Naive thymus-derived CD4-positive, alpha-beta T cell (primary cell): ENCODE data around the gene COG1. TPM values are rescaled to one million over a fixed set of nuclear protein-coding genes. Genes with fewer than 3 reads are reported as not detected.

ENCODE experiments used
- ATAC-seq: fragments of 150-1000 bp; cut with Tn5 transposase; 2 replicates; pipeline ENCODE4 v1.10.0; 2021; ENCODE audit warnings: mild to moderate bottlenecking, moderate library complexity
- CTCF ChIA-PET: fragments of 350-600 bp; sonication (Branson Sonifier 250); formaldehyde crosslinking; loops from one replicate; lab custom pipeline; 2021; ENCODE audit warnings: antibody characterized with exemption; lab: Charles Lee
- POLR2A ChIA-PET: fragments of 350-600 bp; sonication (Branson Sonifier 250); formaldehyde crosslinking; loops from one replicate; lab custom pipeline; 2021; ENCODE audit warnings: antibody characterized with exemption, inconsistent platforms; lab: Charles Lee
- DNase-seq, 9 donors: peaks; one replicate each; pipeline versions ENCODE4 v3.0.0 to v3.0.0-alpha.2; 2020 to 2022; ENCODE audit warnings: mixed read lengths in 1 of 9
- H3K27ac ChIP-seq: one replicate; pipeline ENCODE4 v1.7.0; 2013; ENCODE audit warnings: mild to moderate bottlenecking, low read depth, low read length, moderate library complexity
- H3K27me3 ChIP-seq, 2 donors: one replicate each; pipeline ENCODE4 v1.7.0; 2013; ENCODE audit warnings: low read length in 2 of 2, mild to moderate bottlenecking in 2 of 2, moderate library complexity in 2 of 2; ENCODE audit not compliant: control insufficient read depth in 2 of 2, insufficient read depth in 2 of 2
- H3K36me3 ChIP-seq, 3 experiments: 1 replicate in 2 of 3; 2 replicates in 1 of 3; pipeline ENCODE4 v1.7.0; 2013; ENCODE audit warnings: low read length in 3 of 3, mild to moderate bottlenecking in 3 of 3, moderate library complexity in 1 of 3; ENCODE audit not compliant: insufficient read depth in 3 of 3, control insufficient read depth in 2 of 3
- H3K4me1 ChIP-seq, 2 donors: one replicate each; pipeline ENCODE4 v1.7.0; 2013; ENCODE audit warnings: low read length in 2 of 2, mild to moderate bottlenecking in 2 of 2, moderate library complexity in 1 of 2; ENCODE audit not compliant: control insufficient read depth in 2 of 2, insufficient read depth in 2 of 2
- H3K4me3 ChIP-seq: 2 replicates; pipeline ENCODE4 v1.7.0; 2013; ENCODE audit warnings: mild to moderate bottlenecking, low read length
- H3K9me3 ChIP-seq, 3 experiments: 1 replicate in 2 of 3; 2 replicates in 1 of 3; pipeline ENCODE4 v1.7.0; 2013; ENCODE audit warnings: low read length in 3 of 3; ENCODE audit not compliant: control insufficient read depth in 2 of 3
- H3K27ac Mint-ChIP-seq, 9 donors: one replicate each; pipeline ENCODE4 v1.8.0; 2020 to 2022; ENCODE audit warnings: mixed read lengths in 9 of 9, mild to moderate bottlenecking in 8 of 9, moderate library complexity in 5 of 9, inconsistent platforms in 2 of 9
- H3K27me3 Mint-ChIP-seq, 5 donors: one replicate each; pipeline ENCODE4 v1.8.0; 2021 to 2022; ENCODE audit warnings: mixed read lengths in 5 of 5, mild to moderate bottlenecking in 1 of 5
- H3K36me3 Mint-ChIP-seq, 5 donors: one replicate each; pipeline ENCODE4 v1.8.0; 2020 to 2022; ENCODE audit warnings: mixed read lengths in 5 of 5, mild to moderate bottlenecking in 3 of 5, inconsistent platforms in 1 of 5
- H3K4me1 Mint-ChIP-seq, 7 donors: one replicate each; pipeline ENCODE4 v1.8.0; 2020 to 2022; ENCODE audit warnings: mixed read lengths in 7 of 7, mild to moderate bottlenecking in 3 of 7, inconsistent platforms in 1 of 7
- H3K4me3 Mint-ChIP-seq, 10 donors: one replicate each; pipeline ENCODE4 v1.8.0; 2020 to 2022; ENCODE audit warnings: mild to moderate bottlenecking in 10 of 10, mixed read lengths in 10 of 10, moderate library complexity in 6 of 10, inconsistent platforms in 2 of 10
- H3K9me3 Mint-ChIP-seq, 11 donors: one replicate each; pipeline ENCODE4 v1.8.0; 2020 to 2022; ENCODE audit warnings: mixed read lengths in 11 of 11, mild to moderate bottlenecking in 4 of 11, inconsistent platforms in 1 of 11, moderate library complexity in 1 of 11
- intact Hi-C, 2 donors: fragments of 100-400 bp; cut with micrococcal nuclease; formaldehyde crosslinking; loops; one replicate each; pipeline ENCODE4 v1.15.1; 2023
- polyA plus RNA-seq, 2 donors: library from polyadenylated mRNA; unstranded; fragments of 300-500 nt; fragmentation: Illumina TruSeq; gene quantifications; one replicate each; pipeline ENCODE4 v1.2.3, GENCODE V29; 2021
- total RNA-seq, 6 experiments: library from RNA in 5 of 6; stranded (reverse) in 5 of 6; gene quantifications; 1 replicate in 5 of 6; 2 replicates in 1 of 6; pipeline ENCODE4 v1.2.3 and lab custom pipeline; 2021 to 2026

The COG1 gene
- total and polyA plus RNA-seq, 7 experiments from 2014 or later = 25.2 to 92.7 (median 59.5) TPM

GRCh38 chr17:73224237-73224636 lies 31.4 kb downstream of the COG1 start:
- Histone ChIP-seq H3K4me3 (no peak overlapping the region), H3K36me3 (peaks cover 0 to 4% (median 4%) of the 10 kb centered on the region in 3 experiments), H3K27ac (no peak overlapping the region), H3K27me3 (no peaks in the 10 kb centered on the region), H3K9me3 (no peaks in the 10 kb centered on the region), H3K4me1 (peaks cover 15 to 18% of the 10 kb centered on the region in 2 donors)
- intact Hi-C loops = no loop called here
- H3K27ac Mint-ChIP-seq = peak overlapping the region in 2 of 9 donors; percentile 42 to 81
- H3K4me1 Mint-ChIP-seq = peaks cover 28 to 53% (median 50%) of the 10 kb centered on the region in 7 donors
- no peak overlapping the region for H3K4me3 Mint-ChIP-seq
- H3K27me3 Mint-ChIP-seq = no peaks in the 10 kb centered on the region
- POLR2A ChIA-PET = interaction anchor here (2.3 kb wide), 1 partner anchor 9 kb away, joined by 8 read pairs; no protein-coding TSS in a partner anchor
- CTCF ChIA-PET = no interaction called here
- no peak for ATAC-seq
- H3K36me3 Mint-ChIP-seq = peaks cover 0 to 13% (median 5%) of the 10 kb centered on the region in 5 donors
- DNase-seq = no peak
- no peaks in the 10 kb centered on the region for H3K9me3 Mint-ChIP-seq

DNA sequence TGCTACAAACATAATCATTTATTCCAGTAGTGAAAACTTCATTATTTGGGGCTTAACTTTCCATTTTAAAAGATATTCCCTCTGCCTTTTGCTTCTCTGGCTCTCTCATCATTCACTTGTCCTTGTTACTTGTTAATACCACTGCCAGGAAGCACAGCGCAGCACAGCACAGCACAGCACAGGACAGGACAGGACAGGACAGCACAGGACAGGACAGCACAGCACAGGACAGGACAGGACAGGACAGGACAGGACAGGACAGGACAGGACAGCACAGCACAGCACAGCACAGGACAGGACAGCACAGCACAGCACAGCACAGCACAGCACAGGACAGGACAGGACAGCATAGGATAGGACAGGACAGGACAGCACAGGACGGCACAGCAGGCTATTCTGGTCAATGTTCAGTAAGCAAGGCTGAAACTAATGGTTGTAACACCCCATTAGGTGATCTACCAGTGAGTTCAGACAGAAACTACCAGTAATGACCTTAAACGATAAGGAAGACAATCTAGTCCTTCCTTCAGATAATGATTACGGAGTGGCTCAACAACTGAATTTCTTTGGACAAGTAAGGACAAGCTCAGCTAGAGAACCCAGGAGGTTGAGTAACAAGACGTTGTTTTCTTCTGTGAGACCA lies 31.9 kb downstream of the COG1 start:
- no peaks in the 10 kb centered on the region for H3K9me3 Mint-ChIP-seq
- H3K27ac ChIP-seq = no peak overlapping the region
- ChIA-PET CTCF (no interaction called here), POLR2A (interaction anchor here (1.7 to 2.3 kb wide), 2 partner anchors 10 to 13 kb away, joined by 5 to 8 read pairs; no protein-coding TSS in a partner anchor)
- H3K36me3 ChIP-seq = peaks cover 0 to 4% (median 4%) of the 10 kb centered on the region in 3 experiments
- no peak overlapping the region for H3K4me3 ChIP-seq
- H3K27me3 ChIP-seq = no peaks in the 10 kb centered on the region
- H3K27ac Mint-ChIP-seq = peak overlapping the region in 6 of 9 donors; percentile 10 to 81 (median 52)
- no peak for ATAC-seq
- intact Hi-C loops = no loop called here
- H3K4me1 ChIP-seq = peaks cover 15 to 18% of the 10 kb centered on the region in 2 donors
- H3K4me3 Mint-ChIP-seq = peak overlapping the region in 2 of 10 donors; percentile 15 to 18
- peaks cover 30 to 56% (median 52%) of the 10 kb centered on the region in 7 donors for H3K4me1 Mint-ChIP-seq
- no peaks in the 10 kb centered on the region for H3K9me3 ChIP-seq
- H3K36me3 Mint-ChIP-seq = peaks cover 0 to 15% (median 4%) of the 10 kb centered on the region in 5 donors
- H3K27me3 Mint-ChIP-seq = no peaks in the 10 kb centered on the region
- DNase-seq = no peak

- no peaks in the 10 kb centered on the region for H3K27me3 ChIP-seq
- H3K4me1 Mint-ChIP-seq = peaks cover 45 to 72% (median 65%) of the 10 kb centered on the region in 7 donors
- ATAC-seq (no peak), DNase-seq (no peak)
- H3K9me3 ChIP-seq = no peaks in the 10 kb centered on the region
- H3K27me3 Mint-ChIP-seq = no peaks in the 10 kb centered on the region
- POLR2A ChIA-PET = interaction anchor here (1.5 to 1.7 kb wide), 2 partner anchors 10 to 15 kb away, joined by 3 to 5 read pairs; no protein-coding TSS in a partner anchor
- peaks cover 0 to 15% (median 4%) of the 10 kb centered on the region in 5 donors for H3K36me3 Mint-ChIP-seq
- peak overlapping the region in 3 of 9 donors; percentile 18 to 62 (median 25) for H3K27ac Mint-ChIP-seq
- CTCF ChIA-PET = interaction anchor here (0.5 to 1.5 kb wide), 4 partner anchors 33 to 501 kb away, joined by 3 to 5 read pairs (median 4); no protein-coding TSS in a partner anchor
- H3K4me3 Mint-ChIP-seq = peak overlapping the region in 1 of 10 donors; percentile 34
- H3K27ac ChIP-seq = peak overlapping the region; percentile 18
- H3K4me3 ChIP-seq = no peak overlapping the region
- peaks cover 0 to 2% (median 0%) of the 10 kb centered on the region in 3 experiments for H3K36me3 ChIP-seq
- intact Hi-C loops = no loop called here
- H3K4me1 ChIP-seq = peaks cover 28 to 29% of the 10 kb centered on the region in 2 donors
- H3K9me3 Mint-ChIP-seq = no peaks in the 10 kb centered on the region
Measured at GRCh38 chr17:73226556-73227172, 33.8 kb downstream of the COG1 start.

- no peaks in the 10 kb centered on the region for H3K9me3 Mint-ChIP-seq
- intact Hi-C loops = no loop called here
- DNase-seq (no peak), ATAC-seq (no peak)
- CTCF ChIA-PET = interaction anchor here (1.5 kb wide), 2 partner anchors 500 to 502 kb away, joined by 4 read pairs; no protein-coding TSS in a partner anchor
- peak overlapping the region in 5 of 10 donors; percentile 1 to 77 (median 13) for H3K4me3 Mint-ChIP-seq
- H3K4me1 ChIP-seq = peaks cover 28 to 29% of the 10 kb centered on the region in 2 donors
- no peaks in the 10 kb centered on the region for H3K27me3 ChIP-seq
- H3K27me3 Mint-ChIP-seq = no peaks in the 10 kb centered on the region
- peaks cover 0 to 8% (median 0%) of the 10 kb centered on the region in 3 experiments for H3K36me3 ChIP-seq
- H3K27ac ChIP-seq = no peak overlapping the region
- peaks cover 45 to 76% (median 65%) of the 10 kb centered on the region in 7 donors for H3K4me1 Mint-ChIP-seq
- POLR2A ChIA-PET = interaction anchor here (1.0 to 1.5 kb wide), 2 partner anchors 9 to 12 kb away, joined by 3 read pairs; no protein-coding TSS in a partner anchor
- peaks cover 0 to 17% (median 4%) of the 10 kb centered on the region in 5 donors for H3K36me3 Mint-ChIP-seq
- H3K27ac Mint-ChIP-seq = peak overlapping the region in 5 of 9 donors; percentile 8 to 62 (median 28)
- H3K4me3 ChIP-seq = no peak overlapping the region
- no peaks in the 10 kb centered on the region for H3K9me3 ChIP-seq
Measured at GRCh38 chr17:73227379-73227778, 34.5 kb downstream of the COG1 start.

- CTCF ChIA-PET = interaction anchor here (1.3 to 1.5 kb wide), 3 partner anchors 501 to 502 kb away, joined by 3 to 4 read pairs (median 4); no protein-coding TSS in a partner anchor
- no peak overlapping the region for H3K27ac ChIP-seq
Measured at GRCh38 chr17:73227944-73228343, 35.1 kb downstream of the COG1 start.

DNA sequence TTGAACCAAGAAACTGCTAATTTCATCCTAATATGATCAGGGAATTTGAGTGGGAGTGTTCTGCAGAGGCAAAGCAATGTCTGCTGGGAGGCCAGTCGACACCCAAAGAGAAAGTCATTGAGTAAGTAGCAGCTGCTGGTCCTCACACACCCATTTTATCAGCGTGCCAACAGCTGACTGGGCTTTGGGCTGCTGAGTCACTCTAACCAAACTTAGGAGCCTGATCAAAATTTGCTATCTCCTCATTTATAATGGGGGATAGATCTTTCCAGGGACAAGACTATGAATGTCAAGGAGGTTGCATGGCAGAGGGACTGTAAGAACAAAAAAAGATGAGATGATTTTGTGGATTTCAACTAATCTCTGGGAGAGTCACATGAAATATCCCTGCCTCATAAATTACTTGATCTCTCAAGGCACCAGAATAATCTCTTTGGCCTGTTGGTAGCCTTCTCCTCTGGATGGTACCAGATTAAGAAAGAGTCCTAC lies 35.9 kb downstream of the COG1 start:
- ChIA-PET POLR2A (interaction anchor here (1.8 to 4.0 kb wide), 2 partner anchors 17 to 34 kb away, joined by 7 to 21 read pairs; no protein-coding TSS in a partner anchor), CTCF (interaction anchor here (1.3 kb wide), 1 partner anchor 502 kb away, joined by 3 read pairs; no protein-coding TSS in a partner anchor)
- Histone ChIP-seq H3K9me3 (no peaks in the 10 kb centered on the region), H3K27me3 (no peaks in the 10 kb centered on the region), H3K36me3 (peaks cover 0 to 13% (median 0%) of the 10 kb centered on the region in 3 experiments), H3K27ac (peak overlapping the region; percentile 12), H3K4me3 (no peak overlapping the region), H3K4me1 (peaks cover 28 to 29% of the 10 kb centered on the region in 2 donors)
- Mint-ChIP-seq H3K27me3 (no peaks in the 10 kb centered on the region), H3K9me3 (no peaks in the 10 kb centered on the region), H3K36me3 (peaks cover 0 to 23% (median 4%) of the 10 kb centered on the region in 5 donors), H3K4me1 (peaks cover 53 to 81% (median 73%) of the 10 kb centered on the region in 7 donors), H3K27ac (peak overlapping the region in 7 of 9 donors; percentile 3 to 65 (median 21)), H3K4me3 (peak overlapping the region; percentile 0 to 61 (median 34))
- DNase-seq = no peak
- no peak for ATAC-seq
- intact Hi-C loops = no loop called here

More at GRCh38 chr17:73227944-73228343, 35.1 kb downstream of the COG1 start:
- peaks cover 28 to 29% of the 10 kb centered on the region in 2 donors for H3K4me1 ChIP-seq
- peak overlapping the region in 4 of 10 donors; percentile 9 to 49 (median 23) for H3K4me3 Mint-ChIP-seq
- H3K9me3 ChIP-seq = no peaks in the 10 kb centered on the region
- peaks cover 0 to 18% (median 4%) of the 10 kb centered on the region in 5 donors for H3K36me3 Mint-ChIP-seq
- peaks cover 47 to 78% (median 66%) of the 10 kb centered on the region in 7 donors for H3K4me1 Mint-ChIP-seq
- intact Hi-C loops = no loop called here
- H3K36me3 ChIP-seq = peaks cover 0 to 13% (median 0%) of the 10 kb centered on the region in 3 experiments
- H3K27me3 Mint-ChIP-seq = no peaks in the 10 kb centered on the region
- POLR2A ChIA-PET = interaction anchor here (1.0 to 1.8 kb wide), 3 partner anchors 9 to 34 kb away, joined by 3 to 7 read pairs (median 3); no protein-coding TSS in a partner anchor
- no peak overlapping the region for H3K4me3 ChIP-seq
- H3K27ac Mint-ChIP-seq = peak overlapping the region in 2 of 9 donors; percentile 13 to 22
- H3K27me3 ChIP-seq = no peaks in the 10 kb centered on the region
- no peaks in the 10 kb centered on the region for H3K9me3 Mint-ChIP-seq
- DNase-seq = no peak
- ATAC-seq = no peak
